ENCODE results near the gene BABAM2.

- TF ChIP-seq SP1 (IDR thresholded peaks at IDR 0.05), result no peak
- TF ChIP-seq SUZ12 (IDR thresholded peaks at IDR 0.05), result no peak
- no peak for TF ChIP-seq CTBP1 (IDR thresholded peaks at IDR 0.05; ENCODE audit: borderline replicate concordance)
Observed at GRCh38 chr2:28053597-28053996, 163.1 kb downstream of the BABAM2 start.

All from HEK293T (cell line).